Activated CD4-positive, alpha-beta T cell treated with anti-CD3 and anti-CD28 coated beads, Interleukin-2, Interleukin-4, amounts not matched to agents 100 ng/mL and 50 ng/mL, durations not matched to agents 16 hours and 8 hours (primary cell): ENCODE data around the gene COPG1.
"Not testable (repeated sequence)": the region's sequence is repeated elsewhere in the genome, so short reads cannot be mapped to it uniquely, and the experiment has no call there.

Experiments used
- DNase-seq: peaks from one replicate; pipeline ENCODE4 v3.0.0-alpha.2; 2020; ENCODE audit warnings: low spot score

Gene COPG1

GRCh38 chr3:129249284-129250065 lies at the start of gene COPG1:
TSS of gene COPG1 (plus strand) at chr3:129249606. CDS start at chr3:129249710, 104 bp downstream.
- DNase-seq, result peak; percentile 90

- no peak for DNase-seq
These were observed 44.9 kb upstream of the COPG1 start for GRCh38 chr3:129204473-129204872.

- DNase-seq, result no peak
These were observed 44.1 kb upstream of the COPG1 start for GRCh38 chr3:129205109-129205832.

- no peak for DNase-seq
These were observed 41.9 kb upstream of the COPG1 start for GRCh38 chr3:129207479-129207878.

DNA sequence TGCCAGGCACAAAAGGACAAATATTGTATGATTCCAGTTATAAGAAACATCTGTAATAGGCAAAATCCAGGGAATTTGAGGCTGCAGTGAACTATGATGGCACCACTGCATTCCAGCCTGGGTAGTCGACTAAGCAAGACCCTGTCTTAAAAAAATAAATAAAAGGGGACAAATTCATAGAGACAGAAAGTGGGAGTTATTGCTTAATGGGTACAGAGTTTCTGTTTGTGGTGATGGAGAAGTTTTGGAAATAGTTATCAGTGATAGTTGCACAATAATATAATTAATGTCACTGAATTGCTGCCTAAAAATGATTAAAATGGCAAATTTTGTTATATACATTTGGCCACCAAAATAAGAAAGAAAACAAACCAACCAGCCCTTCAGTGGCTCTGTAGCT lies 38.1 kb upstream of the COPG1 start:
- no peak for DNase-seq

- DNase-seq, result no peak
These were observed 37.6 kb upstream of the COPG1 start for GRCh38 chr3:129211772-129212171.

DNA sequence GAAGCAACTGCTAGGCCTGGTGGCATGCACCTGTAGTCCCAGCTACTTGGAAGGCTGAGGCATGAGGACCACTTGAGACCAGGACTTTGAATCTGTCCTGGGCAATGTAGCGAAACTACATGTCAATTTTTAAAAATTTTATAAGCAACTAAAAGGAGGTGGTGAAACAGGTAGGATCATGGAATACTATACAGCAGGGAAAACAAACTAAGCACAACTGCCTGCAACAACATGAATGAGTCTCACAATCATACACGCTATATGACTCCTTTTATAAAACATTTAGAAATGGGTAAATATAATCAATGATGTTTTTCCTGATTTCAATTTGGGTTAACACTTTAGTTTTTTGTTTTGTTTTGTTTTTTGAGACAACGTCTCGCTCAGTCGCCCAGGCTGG lies 36.2 kb upstream of the COPG1 start:
- no peak for DNase-seq

- no peak for DNase-seq
These were observed 30.7 kb upstream of the COPG1 start for GRCh38 chr3:129218742-129219141.

GRCh38 chr3:129224387-129224786 lies 25.0 kb upstream of the COPG1 start:
- DNase-seq, result not testable (repeated sequence)

GRCh38 chr3:129224984-129225393 lies 24.4 kb upstream of the COPG1 start:
- peak; percentile 36 for DNase-seq

- DNase-seq, result peak; percentile 38
These were observed 23.0 kb upstream of the COPG1 start for GRCh38 chr3:129226374-129226773.

DNA sequence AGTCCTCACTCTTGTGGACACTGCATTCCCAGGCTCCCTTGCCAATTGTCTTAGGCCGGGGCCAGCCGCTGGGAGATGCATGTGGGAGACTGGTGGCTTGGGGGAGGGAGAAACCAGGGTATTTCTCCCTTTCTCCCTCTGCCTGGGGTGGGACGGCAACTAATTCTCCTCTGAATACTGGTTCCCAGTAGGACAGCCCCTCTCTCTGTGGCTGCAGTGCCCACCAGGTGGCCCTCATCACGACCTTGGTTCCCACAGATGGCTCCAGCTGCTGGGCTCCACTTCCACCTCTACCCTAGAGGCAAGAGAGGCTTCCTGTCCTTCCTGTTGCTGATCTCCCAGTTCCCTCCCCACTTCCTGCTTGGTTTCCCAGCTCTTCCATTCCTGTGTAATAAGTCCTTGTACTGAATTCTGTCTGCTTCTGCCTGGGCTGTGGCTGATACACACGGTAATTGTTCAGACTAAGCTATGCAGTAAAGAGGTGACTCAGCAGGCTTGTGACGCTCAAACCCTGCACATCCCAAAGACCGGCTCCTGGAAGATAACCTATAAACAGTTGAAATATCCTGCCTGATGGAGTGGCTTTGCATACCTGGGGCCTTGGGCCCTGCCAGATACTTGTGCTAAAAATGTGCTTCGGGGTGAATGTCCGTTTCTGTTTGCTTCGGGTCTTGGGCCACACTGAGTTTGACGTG lies 20.4 kb upstream of the COPG1 start:
- no peak for DNase-seq

GRCh38 chr3:129230311-129231019 lies 18.9 kb upstream of the COPG1 start:
- DNase-seq, result peak; percentile 85

GRCh38 chr3:129231331-129232119 lies 17.9 kb upstream of the COPG1 start:
- DNase-seq, result no peak

- peak; percentile 32 for DNase-seq
These were observed 15.9 kb upstream of the COPG1 start for GRCh38 chr3:129233538-129233937.

DNA sequence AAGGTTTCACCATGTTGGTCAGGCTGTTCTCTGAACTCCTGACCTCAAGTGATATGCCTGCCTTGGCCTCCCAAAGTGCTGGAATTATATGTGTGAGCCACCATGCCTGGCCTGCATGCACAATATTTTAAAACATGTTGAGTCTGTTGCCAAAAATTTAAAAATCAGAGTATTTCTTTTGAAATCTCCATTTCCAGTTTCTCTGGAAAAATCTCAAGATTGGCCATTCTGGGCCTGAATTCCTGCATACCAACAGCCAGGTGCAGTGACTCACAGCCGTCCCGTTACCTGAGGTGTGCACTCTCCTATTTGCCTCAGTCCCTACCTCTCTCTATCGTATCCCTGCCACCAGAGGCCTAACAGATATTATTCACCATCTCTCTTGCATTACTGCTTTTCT lies 15.0 kb upstream of the COPG1 start:
- DNase-seq, result no peak

DNA sequence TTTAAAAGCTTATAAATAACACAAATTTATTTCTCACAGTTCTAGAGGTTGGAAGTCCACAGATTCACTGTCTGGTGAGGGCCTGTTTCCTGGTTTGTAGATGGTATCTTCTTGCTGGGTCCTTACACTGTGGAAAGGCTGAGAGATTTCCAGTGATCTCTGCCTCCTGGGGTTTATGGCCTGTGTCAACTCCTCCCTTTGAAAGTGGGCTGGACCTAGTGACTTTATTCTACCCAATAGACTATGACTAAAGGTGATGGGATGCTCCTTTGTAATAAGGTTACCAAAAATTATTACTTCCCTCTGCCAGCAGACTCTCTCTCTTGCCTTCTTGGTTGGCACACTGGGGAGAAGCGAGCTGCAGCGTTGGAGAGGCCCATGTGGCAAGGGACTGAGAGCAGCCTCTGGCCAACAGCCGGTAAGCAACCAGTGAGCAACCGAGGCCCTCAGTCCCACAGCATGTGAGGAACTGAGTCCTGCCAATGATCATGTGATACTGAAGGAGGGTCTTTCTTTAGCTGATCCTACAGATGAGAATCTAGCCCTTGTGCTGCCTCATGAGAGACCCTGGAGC lies 14.0 kb upstream of the COPG1 start:
- no peak for DNase-seq

DNA sequence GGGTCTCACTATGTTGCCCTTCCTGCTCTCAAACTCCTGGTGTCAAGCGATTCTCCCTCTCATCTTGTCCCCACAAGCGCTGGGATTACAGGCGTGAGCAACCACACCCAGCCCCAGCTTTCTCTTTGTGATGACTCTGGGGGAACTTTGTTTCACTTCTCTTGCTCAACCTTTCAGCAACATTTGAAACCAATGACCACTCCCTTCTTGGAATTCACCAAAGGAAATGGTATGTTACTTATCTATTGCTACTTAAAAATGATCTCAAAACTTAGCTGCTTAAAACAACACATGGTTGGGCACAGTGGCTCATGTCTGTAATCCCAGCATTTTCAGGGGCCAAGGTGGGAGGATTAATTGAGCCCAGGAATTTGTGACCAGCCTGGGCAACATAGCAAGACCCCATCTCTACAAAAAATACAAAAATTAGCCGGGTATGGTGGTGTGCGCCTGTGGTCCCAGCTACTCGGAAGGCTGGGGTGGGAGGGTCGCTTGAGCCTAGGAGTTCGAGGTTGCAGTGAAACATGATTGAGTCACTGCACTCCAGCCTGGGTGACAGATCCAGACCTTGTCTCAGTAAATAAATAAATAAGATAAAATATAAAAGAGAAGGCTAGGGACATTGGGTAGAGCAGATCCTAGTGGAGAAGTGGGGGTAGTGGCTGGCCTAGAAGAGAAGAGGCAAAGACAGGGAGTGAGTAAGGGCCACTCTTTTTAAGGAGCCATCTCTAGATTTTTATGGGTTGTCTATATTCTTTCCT lies 10.3 kb upstream of the COPG1 start:
- DNase-seq, result peak; percentile 82

DNA sequence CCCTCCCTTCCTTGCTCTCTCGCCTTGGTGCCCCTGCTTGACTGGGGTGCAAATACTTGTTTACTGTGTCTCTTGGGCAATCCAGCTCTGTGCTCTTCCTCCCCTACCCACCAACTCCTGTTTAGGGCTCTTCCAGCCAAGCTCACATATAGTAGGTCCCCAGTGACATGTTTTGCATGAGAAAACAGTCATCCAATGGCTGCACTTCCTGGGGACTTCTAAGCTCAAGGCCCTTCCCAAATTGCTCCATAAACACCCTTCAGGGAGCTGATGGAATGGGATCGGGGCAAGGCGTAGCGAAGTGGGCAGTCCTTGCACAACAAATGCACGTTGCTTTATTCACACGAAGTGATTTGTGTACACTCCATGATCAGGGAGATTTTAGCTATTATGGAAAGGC lies 9.4 kb upstream of the COPG1 start:
- no peak for DNase-seq

GRCh38 chr3:129240436-129240835 lies 9.0 kb upstream of the COPG1 start:
- DNase-seq, result no peak
